ENCODE data around the gene ZBTB16. TPM values are rescaled to one million over a fixed set of nuclear protein-coding genes. Genes with fewer than 3 reads are reported as not detected.

The ZBTB16 gene
- total RNA-seq, 1 donor = 23.3 TPM

DNA sequence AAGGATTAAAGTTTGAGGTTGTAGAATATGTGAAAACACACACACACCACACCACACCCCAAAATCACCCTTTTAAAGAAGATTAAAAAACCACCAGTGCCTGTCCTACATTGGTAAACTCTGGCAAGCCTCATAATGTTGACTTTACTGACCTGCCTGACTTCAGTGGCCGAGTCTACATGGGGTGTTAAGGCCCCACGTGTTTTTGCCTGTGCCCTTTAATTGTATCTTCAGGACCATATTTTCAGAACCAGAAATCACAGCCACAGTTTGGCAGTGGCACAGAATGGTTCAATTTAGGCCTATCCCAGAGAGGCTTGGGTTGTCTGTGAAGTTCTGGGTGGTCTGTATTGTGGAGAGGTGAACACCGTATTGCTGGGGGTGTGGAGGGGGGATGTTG lies 33.4 kb downstream of the ZBTB16 start:
- Histone ChIP-seq H3K27me3 (ENCODE audit: insufficient read depth, low read length) (no peaks in the 10 kb centered on the region), H3K9me3 (ENCODE audit: low read depth, low read length) (no peaks in the 10 kb centered on the region), H3K4me3 (ENCODE audit: low read length) (no peak overlapping the region), H3K4me1 (ENCODE audit: insufficient read depth, low read length) (peaks cover 20% of the 10 kb centered on the region)

GRCh38 chr11:114094516-114094915 lies 35.0 kb downstream of the ZBTB16 start:
- Histone ChIP-seq H3K4me3 (ENCODE audit: low read length) (no peak overlapping the region), H3K4me1 (ENCODE audit: insufficient read depth, low read length) (peaks cover 24% of the 10 kb centered on the region), H3K9me3 (ENCODE audit: low read depth, low read length) (no peaks in the 10 kb centered on the region), H3K27me3 (ENCODE audit: insufficient read depth, low read length) (no peaks in the 10 kb centered on the region)

GRCh38 chr11:114095899-114096298 lies 36.4 kb downstream of the ZBTB16 start:
- peaks cover 29% of the 10 kb centered on the region for H3K4me1 ChIP-seq (ENCODE audit: insufficient read depth, low read length)
- no peaks in the 10 kb centered on the region for H3K27me3 ChIP-seq (ENCODE audit: insufficient read depth, low read length)
- no peak overlapping the region for H3K4me3 ChIP-seq (ENCODE audit: low read length)

DNA sequence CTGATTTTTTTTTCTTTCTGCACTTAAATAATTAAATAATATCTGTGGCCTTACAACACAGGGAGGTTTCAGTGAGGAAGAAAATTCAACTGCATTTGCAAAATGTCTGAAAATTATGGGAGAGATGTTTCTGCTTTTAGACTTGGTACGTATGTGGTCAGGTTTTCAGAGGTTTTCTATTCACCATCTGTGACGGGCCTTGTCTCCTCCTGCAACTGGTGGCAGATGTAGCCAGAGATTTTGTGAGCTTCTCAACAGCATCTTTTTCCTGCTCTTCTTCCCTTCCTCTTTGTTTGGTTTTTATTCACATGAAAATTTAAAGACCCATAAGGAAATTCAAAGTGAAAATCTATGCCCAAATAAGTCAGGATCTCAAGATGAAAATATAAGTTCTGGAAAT lies 38.3 kb downstream of the ZBTB16 start:
- Histone ChIP-seq H3K4me3 (ENCODE audit: low read length) (no peak overlapping the region), H3K27me3 (ENCODE audit: insufficient read depth, low read length) (no peaks in the 10 kb centered on the region), H3K9me3 (ENCODE audit: low read depth, low read length) (no peaks in the 10 kb centered on the region), H3K4me1 (ENCODE audit: insufficient read depth, low read length) (peaks cover 29% of the 10 kb centered on the region)

More at GRCh38 chr11:114095899-114096298, 36.4 kb downstream of the ZBTB16 start:
- H3K9me3 ChIP-seq (ENCODE audit: low read depth, low read length) = no peaks in the 10 kb centered on the region

DNA sequence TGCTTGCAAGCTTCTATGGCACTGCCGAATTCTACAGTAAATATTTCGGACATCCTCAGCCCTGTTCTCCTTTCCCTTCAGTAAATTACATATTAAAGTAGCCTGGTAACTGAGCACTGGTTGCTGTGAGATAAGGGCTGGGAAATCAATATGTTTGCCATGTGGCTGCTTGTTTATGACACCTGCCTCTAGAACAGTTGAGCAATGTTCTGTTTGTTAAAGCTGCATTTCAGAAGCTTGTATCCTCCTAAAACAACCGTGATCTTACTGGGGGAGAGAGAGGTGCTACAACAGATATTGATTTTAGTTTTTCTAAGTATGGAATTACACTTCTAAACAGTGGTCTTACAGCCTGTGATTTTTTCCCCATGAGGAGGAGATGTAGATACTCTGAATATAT lies 39.4 kb downstream of the ZBTB16 start:
- H3K27me3 ChIP-seq (ENCODE audit: insufficient read depth, low read length) = no peaks in the 10 kb centered on the region
- no peaks in the 10 kb centered on the region for H3K9me3 ChIP-seq (ENCODE audit: low read depth, low read length)
- H3K4me1 ChIP-seq (ENCODE audit: insufficient read depth, low read length) = peaks cover 40% of the 10 kb centered on the region
- no peak overlapping the region for H3K4me3 ChIP-seq (ENCODE audit: low read length)

DNA sequence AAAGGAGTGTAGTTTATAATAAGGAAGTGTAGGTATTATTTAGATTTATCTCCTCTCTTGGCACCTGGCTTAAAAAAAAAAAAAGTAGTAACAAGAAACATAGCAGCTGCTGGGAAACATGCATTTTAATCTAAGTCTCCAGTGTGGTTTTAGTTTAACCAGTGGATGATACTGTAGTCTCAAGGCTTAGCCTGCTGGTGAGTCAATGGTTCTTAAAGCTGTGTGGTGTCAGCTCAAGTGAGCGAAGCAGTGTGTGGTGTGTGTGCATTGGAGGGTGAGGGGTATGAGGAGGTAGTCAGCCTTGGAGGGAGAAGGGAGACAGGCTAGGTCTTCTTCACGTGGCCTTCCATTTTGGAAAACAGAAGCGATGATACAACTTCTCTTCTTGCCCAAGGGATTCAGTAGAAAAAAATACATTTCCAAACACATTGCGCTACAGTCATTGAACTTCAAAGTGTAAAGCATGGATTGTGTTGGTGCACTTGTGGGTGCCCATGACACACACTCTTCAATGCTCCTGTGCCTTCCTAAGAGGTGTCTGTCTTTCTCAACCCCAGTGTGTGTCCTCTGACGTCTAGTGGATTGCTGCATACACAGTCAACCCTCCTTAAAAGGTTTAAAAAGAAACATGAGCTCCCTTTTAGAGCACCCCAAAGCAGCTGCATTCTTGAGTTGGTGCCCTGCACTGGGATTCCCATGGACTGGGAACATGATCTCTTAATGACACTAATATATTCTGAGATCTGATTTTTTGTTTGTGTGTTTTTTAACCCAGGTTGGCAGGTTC lies 40.1 kb downstream of the ZBTB16 start:
- Histone ChIP-seq H3K27me3 (ENCODE audit: insufficient read depth, low read length) (no peaks in the 10 kb centered on the region), H3K4me3 (ENCODE audit: low read length) (no peak overlapping the region), H3K9me3 (ENCODE audit: low read depth, low read length) (no peaks in the 10 kb centered on the region), H3K4me1 (ENCODE audit: insufficient read depth, low read length) (peaks cover 47% of the 10 kb centered on the region)

DNA sequence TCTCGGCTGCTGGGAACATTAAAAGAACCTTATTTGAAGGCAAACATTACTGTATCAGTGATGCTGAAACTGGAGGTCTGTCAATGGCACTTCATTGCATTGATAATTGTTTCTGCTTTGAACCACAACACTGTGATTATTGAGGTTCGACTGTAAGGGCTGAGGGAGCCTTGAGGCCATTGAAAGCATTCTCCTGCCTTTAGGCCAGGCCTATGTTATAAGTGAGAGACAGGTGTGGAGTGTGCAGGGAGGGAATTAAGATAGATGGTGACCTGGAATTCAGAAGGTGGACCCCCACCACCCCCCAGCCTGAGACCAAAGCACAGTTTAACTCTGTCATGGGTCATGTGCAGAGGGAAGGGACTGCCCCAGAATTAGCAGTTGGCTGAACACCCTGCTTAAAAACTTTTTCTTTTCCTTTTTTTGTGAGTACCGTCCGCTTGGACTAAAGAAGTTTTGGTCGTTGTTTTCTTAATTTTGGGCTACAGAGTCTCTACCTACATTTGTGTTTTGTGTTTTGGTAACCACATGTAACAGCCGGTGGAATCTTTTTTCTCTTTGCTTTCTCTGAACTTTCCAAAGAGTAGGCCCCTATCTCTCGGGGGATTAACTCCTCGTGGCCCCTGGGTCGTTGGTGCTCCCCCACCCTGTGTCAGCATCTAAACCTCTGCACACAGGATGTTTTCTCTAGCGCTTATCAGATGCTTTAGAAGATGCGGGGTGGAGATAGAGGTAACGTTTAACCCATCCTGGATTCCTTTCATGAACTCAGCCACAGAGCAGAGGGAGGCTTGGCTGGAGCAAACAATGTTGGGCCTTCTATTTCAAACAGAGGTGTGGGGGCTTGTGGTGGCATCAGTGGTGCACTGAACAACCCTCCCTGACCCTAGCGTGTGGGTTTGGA lies 43.7 kb downstream of the ZBTB16 start:
- no peaks in the 10 kb centered on the region for H3K27me3 ChIP-seq (ENCODE audit: insufficient read depth, low read length)
- no peak overlapping the region for H3K4me3 ChIP-seq (ENCODE audit: low read length)
- H3K4me1 ChIP-seq (ENCODE audit: insufficient read depth, low read length) = peaks cover 49% of the 10 kb centered on the region
- no peaks in the 10 kb centered on the region for H3K9me3 ChIP-seq (ENCODE audit: low read depth, low read length)

DNA sequence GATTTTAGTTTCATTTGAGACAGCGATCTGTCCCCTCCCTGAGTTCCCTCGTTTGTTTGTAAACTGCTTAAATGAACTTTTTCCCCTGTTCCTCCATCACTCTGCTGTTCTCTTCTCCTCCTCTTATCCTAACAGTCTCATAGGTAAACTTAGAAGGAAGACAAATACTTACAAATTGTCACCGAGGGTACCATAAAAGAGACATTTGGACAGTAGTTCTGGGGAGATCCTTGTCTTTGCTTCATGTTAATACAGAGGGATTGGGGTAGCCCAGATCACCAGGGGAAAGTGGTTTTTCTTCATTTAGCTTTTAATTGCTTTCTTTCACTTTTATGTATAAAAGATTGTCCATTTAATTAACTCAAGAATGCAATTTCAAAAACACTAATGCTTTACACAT lies 46.1 kb downstream of the ZBTB16 start:
- H3K4me1 ChIP-seq (ENCODE audit: insufficient read depth, low read length) = peaks cover 47% of the 10 kb centered on the region
- no peaks in the 10 kb centered on the region for H3K9me3 ChIP-seq (ENCODE audit: low read depth, low read length)

DNA sequence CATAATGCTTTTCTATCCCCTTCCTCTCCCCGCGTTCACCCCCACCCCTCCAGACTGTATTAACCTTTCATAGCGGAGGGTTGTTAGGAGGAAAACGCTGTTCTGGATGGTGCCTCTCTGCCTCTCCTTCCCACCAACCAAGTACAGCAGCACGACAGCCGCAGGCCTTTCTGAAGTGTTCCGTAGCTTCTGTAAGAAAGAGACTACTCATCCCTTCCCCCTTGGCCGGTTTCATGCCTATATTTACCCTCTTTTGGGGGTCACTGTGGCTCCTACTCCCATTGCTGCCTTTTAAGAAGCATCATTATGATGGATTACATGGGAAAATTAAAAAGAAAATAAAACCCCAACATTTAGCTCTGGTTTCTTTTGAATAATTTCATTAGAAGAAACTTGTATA lies 46.5 kb downstream of the ZBTB16 start:
- Histone ChIP-seq H3K4me1 (ENCODE audit: insufficient read depth, low read length) (peaks cover 50% of the 10 kb centered on the region), H3K27me3 (ENCODE audit: insufficient read depth, low read length) (no peaks in the 10 kb centered on the region), H3K4me3 (ENCODE audit: low read length) (no peak overlapping the region), H3K9me3 (ENCODE audit: low read depth, low read length) (no peaks in the 10 kb centered on the region)

More for the DNA sequence above, 46.1 kb downstream of the ZBTB16 start:
- Histone ChIP-seq H3K27me3 (ENCODE audit: insufficient read depth, low read length) (no peaks in the 10 kb centered on the region), H3K4me3 (ENCODE audit: low read length) (no peak overlapping the region)

DNA sequence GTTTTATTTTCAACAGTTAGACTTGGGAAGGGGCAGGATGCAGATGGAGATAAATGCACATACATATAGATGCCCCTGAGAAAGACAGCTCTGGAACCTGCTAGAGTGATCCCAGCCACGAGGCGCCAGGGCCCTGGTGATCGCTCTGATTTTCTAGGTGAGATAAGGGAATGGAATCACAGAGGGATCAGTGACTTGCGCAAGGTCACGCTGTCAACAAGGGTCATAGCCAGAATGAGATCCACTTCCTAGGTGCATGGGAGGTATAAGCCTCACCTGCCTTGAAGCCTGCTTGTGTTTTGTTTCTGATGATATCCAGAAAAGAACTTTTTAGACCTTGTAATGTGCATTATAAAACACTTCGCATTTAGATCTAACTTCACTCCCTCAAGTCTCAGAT lies 47.5 kb downstream of the ZBTB16 start:
- Histone ChIP-seq H3K4me3 (ENCODE audit: low read length) (no peak overlapping the region), H3K4me1 (ENCODE audit: insufficient read depth, low read length) (peaks cover 57% of the 10 kb centered on the region), H3K9me3 (ENCODE audit: low read depth, low read length) (no peaks in the 10 kb centered on the region), H3K27me3 (ENCODE audit: insufficient read depth, low read length) (no peaks in the 10 kb centered on the region)

DNA sequence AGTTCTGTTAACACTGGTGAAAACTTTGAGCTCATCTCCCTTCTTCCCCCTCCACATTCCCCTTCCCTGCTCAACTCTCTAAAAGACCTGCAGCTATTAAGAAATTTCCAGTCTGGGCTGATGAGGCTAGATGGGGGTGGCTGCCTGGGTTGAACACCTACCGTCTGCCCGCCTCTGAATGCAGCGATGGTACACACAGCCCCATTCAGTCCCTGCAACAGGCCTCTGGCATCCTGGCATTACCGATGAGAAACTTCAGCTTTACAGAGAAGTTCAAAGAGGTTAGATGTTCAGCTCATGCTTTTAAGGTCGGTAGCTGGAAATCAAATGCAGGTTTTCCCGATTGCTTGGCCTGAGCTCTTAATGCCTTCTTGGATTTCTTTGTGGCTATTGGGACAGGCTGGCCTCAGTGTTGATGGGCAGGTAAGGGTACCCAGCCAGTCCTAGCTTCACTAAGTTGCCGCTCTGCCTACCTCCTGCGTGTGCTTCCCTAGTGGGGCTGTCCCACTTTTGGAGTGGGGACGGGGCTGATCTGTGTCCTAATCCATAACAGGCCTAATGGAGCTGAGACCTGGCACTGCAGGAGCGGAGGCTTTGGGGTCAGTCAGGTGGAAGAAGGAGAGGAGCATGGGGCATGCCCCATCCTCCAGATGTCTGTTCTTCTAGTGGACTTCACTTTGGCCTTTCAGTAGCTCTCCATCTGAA lies 49.1 kb downstream of the ZBTB16 start:
- H3K4me3 ChIP-seq (ENCODE audit: low read length) = no peak overlapping the region
- no peaks in the 10 kb centered on the region for H3K9me3 ChIP-seq (ENCODE audit: low read depth, low read length)
- H3K4me1 ChIP-seq (ENCODE audit: insufficient read depth, low read length) = peaks cover 43% of the 10 kb centered on the region
- no peaks in the 10 kb centered on the region for H3K27me3 ChIP-seq (ENCODE audit: insufficient read depth, low read length)

DNA sequence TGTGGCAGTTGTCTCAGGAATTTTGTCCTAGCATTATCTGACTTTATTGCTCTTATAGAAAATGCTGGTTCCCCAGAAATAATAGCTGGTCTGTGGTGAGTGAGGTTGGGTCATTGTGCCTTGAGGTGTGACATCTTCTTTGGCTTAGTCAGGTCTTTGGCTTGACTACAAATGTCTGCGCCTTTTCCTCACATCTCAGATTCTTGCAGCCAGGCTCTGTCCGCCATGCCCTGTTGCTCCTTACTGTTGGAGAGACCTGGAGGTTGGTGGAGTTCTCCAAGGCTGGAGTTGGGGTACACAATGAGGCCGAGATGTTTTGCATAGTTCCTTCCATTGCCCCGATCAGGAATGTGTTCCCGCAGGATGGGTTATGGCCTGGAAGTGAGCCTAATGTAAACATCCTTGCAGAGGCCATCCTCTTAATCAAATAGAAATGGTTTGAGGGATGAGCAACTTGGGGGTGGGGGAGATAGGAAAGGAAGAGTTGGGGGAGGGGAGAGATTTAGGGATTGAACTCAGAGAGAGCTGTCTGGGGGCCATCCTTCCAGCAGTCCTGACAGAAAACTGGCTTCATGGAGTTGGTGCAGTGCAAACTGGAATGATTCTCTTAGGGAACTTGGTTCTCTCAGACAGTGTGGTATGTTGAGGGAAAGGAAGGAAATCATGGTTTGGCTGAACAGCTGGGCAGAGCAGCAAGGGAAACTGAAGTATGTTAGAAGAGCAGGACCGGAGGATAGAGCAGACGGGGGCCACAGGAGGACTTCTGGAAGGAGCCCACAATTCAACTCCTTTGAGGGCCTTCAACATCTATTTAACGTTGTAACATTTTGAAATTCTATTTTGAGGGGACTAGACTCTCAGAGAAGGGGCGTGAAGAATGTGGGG lies 49.9 kb downstream of the ZBTB16 start:
- no peaks in the 10 kb centered on the region for H3K9me3 ChIP-seq (ENCODE audit: low read depth, low read length)
- peaks cover 36% of the 10 kb centered on the region for H3K4me1 ChIP-seq (ENCODE audit: insufficient read depth, low read length)
- H3K27me3 ChIP-seq (ENCODE audit: insufficient read depth, low read length) = no peaks in the 10 kb centered on the region
- no peak overlapping the region for H3K4me3 ChIP-seq (ENCODE audit: low read length)

GRCh38 chr11:114110123-114110522 lies 50.6 kb downstream of the ZBTB16 start:
- H3K9me3 ChIP-seq (ENCODE audit: low read depth, low read length) = no peaks in the 10 kb centered on the region
- H3K4me3 ChIP-seq (ENCODE audit: low read length) = no peak overlapping the region
- no peaks in the 10 kb centered on the region for H3K27me3 ChIP-seq (ENCODE audit: insufficient read depth, low read length)
- H3K4me1 ChIP-seq (ENCODE audit: insufficient read depth, low read length) = peaks cover 29% of the 10 kb centered on the region
